Astrocyte (in vitro differentiated cells and primary cell): ENCODE measurements around the gene TELO2.

Source experiments
- CTCF ChIP-seq: IDR thresholded peaks from 2 replicates; pipeline ENCODE4 v1.5.1; 2011; ENCODE audit warnings: low read depth, mild to moderate bottlenecking, inconsistent platforms, low read length, moderate library complexity; ENCODE audit not compliant: insufficient read depth
- EZH2 ChIP-seq: IDR thresholded peaks from 2 replicates; pipeline ENCODE4 v1.6.1; 2012; ENCODE audit warnings: mild to moderate bottlenecking, low read length, inconsistent platforms; ENCODE audit not compliant: insufficient read depth

GRCh38 chr16:1502092-1503004 is 9.2 kb downstream of the TELO2 start:
- TF ChIP-seq CTCF (no peak), EZH2 (no peak)
